GM08714 (cell line): ENCODE results near the gene ACTC1.
"Not testable (repeated sequence)": the region's sequence is repeated elsewhere in the genome, so short reads cannot be mapped to it uniquely, and the experiment has no call there.

Source experiments
- H3K4me3 ChIP-seq: fragments of 200-500 bp; sonication (Bioruptor generic); 2 replicates; pipeline ENCODE4 v1.5.1; 2014; ENCODE audit warnings: mild to moderate bottlenecking, low read length, inconsistent platforms
- ZNF274 ChIP-seq: IDR thresholded peaks from 2 replicates; pipeline ENCODE4 v1.6.1; 2012; ENCODE audit warnings: mild to moderate bottlenecking, low read depth, low read length

Gene ACTC1

DNA sequence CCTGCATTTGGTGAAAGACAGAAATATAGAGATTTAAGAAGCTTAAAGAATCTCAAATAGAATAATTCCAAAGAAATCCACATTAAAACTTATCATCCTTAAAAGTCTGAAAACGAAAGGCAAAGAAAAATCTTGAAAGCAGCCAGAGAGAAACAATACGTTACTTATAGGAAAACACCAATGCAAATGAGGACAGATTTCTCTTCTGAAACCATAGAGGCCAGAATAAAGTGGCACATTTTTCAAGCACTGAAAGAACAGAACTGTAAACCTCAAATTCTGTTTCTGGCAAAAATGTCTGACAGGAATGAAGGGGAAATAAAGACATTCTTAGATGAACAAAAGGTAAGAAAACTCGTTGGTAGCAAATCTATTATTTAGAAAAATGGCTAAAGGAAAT is 13.8 kb upstream of the ACTC1 start:
- no peak for TF ChIP-seq ZNF274
- no peak overlapping the region for H3K4me3 ChIP-seq

DNA sequence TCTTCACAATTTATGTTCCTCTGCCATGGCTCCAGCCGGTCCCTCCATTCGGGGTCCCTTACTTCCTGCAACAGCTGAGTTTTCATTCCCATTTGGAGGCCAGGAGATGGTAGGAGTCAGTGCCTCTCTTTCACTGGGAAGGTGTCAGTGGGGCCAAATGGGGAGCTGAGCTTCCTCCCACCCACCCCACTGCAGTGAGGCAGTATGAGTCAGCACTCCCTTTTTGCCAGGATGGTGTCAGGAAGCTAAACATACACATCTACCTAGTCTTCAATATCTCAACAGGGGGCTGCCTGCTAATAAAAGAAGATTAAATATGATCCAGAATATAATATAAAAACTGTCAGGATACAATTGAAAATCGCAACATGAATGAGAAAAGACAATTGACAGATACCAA is 12.7 kb upstream of the ACTC1 start:
- no peak for TF ChIP-seq ZNF274
- H3K4me3 ChIP-seq, result no peak overlapping the region

DNA sequence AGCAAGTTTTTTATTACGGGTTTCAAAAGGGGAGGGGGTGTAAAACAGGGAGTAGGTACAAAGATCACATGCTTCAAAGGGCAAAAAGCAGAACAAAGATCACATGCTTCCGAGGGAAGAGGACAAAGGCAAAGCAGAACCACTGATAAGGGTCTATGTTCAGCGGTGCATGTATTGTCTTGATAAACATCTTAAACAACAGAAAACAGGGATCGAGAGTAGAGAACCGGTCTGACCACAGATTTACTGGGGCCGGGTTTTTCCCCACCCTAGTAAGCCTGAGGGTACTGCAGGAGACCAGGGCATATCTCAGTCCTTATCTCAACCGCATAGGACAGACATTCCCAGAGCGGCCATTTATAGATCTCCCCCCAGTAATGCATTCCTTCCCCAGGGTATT is 11.9 kb upstream of the ACTC1 start:
- H3K4me3 ChIP-seq, result not testable (repeated sequence)

DNA sequence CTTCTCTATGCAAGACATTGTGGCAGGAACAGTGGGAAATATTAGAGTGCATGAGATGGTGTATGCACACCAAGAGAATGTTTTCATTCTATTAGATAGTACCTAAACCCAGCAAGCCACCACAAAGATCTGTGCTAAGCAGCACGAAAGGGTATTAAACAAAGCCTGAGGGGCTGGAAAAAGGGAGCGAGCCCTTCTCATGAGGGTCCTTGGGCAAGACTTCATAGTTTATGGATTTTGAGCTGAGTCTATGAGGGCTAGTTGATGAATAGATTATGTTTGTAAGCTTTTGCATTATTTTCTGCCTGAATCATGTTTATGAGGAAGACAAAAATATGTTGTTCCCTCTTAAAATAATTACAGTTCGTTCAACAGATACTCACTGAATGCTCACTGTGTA is 9.4 kb upstream of the ACTC1 start:
- no peak for TF ChIP-seq ZNF274
- no peak overlapping the region for H3K4me3 ChIP-seq

DNA sequence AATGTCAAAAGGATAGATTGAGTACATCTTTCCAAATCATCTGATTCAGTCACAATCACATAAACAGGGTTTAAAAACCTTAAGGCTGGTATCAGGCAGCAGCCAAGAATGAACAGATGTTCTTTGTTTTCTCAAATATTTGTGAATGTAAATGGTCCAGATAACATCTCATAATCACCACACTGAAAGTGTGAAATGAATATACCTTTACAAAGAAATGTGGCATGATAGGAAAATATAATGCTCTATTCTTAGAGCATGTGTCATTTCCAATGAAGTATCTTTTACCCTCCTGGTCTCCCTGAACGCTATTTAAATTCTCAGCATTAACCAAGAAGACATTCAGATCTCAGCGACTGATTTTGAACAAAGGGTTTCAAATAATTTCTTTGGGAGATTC is 8.8 kb upstream of the ACTC1 start:
- no peak overlapping the region for H3K4me3 ChIP-seq
- TF ChIP-seq ZNF274, result no peak

DNA sequence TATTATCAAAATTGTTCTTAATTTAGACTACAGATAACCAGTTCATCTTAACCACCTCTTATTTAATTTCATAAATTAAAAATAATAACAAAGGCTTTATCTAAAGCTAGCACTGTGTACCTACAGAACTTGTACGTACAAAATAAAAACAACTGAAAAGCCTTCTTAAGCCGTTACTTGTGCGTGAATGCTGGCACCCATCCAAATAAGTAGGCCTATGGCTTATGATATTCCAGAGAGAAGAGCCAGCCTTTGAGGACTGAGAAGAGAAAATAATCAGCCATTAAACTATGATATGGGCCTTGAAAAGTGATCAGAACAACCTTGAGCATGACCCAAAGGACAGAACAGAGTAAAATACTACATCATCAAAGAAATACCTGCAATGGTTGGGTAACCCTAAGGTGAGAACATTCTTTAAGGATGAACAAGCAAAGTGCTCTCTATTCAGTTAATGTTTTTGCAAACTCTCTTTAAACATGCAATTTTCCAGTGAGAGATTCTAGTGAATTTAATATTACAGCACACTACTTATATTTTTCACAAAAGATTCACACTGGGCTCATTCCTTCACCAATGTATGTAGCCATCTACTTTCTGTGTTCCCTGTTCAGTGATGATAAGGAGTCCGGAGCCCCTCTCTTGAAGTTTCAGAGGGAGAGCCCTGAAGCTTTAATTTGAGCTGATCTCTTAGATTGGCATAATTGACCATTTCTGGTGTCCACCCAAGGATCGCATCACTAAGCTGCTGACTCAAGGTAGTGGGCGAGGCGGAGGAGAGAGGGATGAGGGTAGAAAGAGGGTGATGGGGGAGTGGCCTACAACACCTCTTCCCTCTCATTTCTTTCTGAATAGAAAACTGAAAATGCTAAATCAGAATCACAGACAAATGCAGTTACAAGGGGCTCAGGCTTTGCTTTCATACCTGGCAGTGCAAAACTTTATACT is 7.7 kb upstream of the ACTC1 start:
- H3K4me3 ChIP-seq, result no peak overlapping the region
- TF ChIP-seq ZNF274, result no peak

DNA sequence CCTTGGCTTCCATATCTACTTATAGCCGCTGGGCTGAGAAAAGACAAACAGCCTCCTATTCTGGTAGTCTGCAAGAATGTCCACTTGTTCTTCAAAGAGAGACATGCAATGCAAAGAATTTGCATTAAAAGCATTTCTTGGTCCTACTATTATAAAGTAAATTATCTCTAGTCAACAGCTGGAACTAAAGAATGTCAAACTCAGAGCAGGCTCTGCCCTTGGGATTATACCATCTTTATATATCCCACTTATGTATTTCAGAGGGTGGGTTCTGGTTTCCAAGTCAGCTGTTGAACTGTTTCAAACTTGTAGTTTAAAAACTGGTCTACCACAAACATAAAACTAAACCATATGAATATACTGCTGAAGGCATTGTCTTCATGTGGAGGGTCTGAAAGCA is 7.0 kb upstream of the ACTC1 start:
- H3K4me3 ChIP-seq, result no peak overlapping the region
- TF ChIP-seq ZNF274, result no peak

DNA sequence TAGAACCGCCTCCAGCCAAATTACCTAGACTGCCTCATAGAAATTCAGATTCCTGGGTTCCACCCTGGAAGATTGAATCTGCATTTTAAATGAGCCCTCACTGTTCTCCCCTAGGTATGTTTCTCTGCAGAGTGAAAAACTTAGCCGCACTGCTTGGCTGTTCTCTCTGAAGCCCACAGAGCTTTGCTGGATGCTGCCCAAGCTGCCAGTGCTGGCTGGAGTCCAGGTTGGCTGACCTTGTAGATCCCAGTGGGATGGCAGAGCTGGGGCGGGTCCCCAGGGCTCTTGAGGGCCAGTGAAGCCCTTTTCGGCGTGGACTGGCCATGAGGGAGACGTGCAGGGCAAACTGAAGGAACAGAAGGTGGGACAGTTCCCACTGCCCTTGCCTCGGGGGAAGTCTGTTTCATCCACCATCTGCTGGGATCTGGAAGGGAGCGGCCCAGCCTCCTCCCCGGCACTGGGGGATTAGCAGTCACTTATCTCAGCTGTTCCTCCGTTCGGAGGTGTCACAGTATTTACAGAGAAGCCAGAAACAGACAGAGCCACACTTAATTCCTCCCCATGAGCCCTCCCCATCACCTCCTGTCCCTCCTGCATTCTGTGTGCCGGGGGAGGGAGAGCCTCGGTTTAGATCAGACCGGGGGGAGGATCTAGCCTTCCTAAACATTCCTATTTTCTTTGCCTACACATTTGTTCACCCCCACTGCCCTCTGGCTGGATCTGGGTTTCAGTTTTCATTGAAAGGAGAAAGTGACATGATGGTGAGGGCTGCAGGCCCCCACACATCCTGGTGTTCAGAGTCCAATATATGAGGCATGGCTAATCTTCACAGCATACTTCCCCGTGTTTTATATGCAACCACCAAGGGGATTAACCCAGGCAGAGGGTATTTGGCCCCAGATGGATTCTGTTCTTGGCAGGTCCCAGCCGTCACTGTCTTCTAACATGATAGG is 4.1 kb upstream of the ACTC1 start:
- no peak overlapping the region for H3K4me3 ChIP-seq
- no peak for TF ChIP-seq ZNF274

DNA sequence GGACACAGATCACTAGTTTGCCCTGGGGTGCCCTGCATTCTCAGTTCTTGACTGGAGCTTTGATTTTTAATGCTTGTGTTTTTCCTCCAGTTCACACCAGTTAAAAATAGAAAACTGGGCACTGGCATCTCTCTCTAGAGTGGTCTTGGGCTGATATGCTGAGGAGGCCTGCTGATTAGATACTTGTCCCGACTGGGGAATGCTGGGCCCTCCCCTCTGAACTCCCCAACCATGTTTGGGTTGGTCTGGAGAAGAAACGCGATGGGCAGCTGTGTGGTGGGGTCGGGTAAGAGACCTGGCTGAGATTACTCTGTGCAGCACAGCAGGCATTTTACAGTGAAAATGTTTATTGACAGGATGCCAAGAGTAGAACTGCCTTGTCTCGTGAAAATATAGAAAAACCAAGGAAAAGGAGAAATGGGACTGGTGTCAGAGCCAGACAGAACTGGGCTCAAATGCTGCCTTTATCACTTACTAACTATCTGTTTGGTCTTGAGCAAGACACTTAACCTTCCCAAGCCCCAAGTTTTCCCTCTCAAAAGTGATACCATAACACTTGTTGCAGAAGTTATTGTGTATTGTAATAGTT is 1.6 kb upstream of the ACTC1 start:
- H3K4me3 ChIP-seq, result no peak overlapping the region

DNA sequence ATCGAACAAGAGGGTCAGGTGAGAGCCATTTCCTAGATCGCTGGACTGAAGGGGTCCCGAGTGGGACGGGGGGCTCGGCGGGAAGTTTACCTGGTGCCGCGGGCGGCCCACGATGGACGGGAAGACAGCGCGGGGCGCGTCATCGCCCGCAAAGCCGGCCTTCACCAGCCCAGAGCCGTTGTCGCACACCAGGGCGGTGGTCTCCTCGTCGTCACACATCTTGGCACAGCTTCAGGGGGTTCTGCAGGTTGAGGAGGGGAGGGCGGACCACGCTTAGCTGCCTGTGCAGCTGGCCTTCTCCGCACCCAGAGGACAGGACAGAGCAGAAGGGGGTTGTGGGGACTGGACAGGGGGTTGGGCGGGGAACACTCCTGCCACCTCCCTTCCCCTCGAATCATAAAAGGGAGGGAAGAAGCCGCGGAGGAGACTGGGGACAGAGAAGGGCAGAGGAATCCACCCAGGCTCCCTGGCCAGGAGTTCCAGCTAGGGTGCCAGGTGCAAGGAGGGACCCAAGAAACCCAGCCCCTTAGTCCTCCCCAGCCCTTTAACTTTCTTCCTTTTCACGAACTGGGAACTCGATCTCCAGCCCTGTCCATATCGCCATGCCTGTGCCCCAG is 651 bp downstream of the ACTC1 start:
- H3K4me3 ChIP-seq, result no peak overlapping the region
- TF ChIP-seq ZNF274, result no peak

More for the DNA sequence above, 1.6 kb upstream of the ACTC1 start:
- TF ChIP-seq ZNF274, result no peak

DNA sequence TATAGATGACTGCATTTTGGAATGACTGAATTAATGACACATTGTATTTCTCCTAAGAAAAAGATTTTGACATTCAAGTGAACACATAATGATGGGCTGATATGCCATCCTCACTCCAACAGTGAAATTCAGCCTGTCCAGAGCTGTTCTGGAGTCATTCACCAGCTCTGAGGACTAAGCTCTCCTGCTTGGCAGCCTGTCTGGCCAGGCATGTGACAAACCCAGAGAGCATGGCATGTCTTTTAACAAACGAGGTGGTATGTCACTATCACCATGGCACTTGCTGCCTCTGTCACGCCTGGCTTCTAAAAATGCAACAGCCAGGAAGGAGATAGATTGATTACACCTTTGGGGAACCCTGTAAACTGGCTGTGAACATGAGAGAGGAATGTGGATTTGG is 1.4 kb downstream of the ACTC1 start:
- TF ChIP-seq ZNF274, result no peak

DNA sequence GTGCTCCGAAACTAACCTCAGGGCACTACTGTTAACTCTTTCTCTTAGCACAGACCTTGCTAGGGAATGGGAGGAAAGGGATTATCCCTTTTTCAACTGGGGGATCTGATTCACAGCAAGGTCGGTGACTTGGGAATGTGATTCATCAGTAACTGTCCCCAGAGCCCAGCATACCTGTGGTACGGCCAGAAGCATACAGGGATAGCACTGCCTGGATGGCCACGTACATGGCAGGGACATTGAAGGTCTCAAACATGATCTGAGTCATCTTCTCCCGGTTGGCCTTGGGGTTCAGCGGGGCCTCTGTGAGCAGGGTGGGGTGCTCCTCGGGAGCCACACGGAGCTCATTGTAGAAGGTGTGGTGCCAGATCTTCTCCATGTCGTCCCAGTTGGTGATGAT is 2.3 kb downstream of the ACTC1 start:
- TF ChIP-seq ZNF274, result no peak
- no peak overlapping the region for H3K4me3 ChIP-seq

More for the DNA sequence above, 1.4 kb downstream of the ACTC1 start:
- H3K4me3 ChIP-seq, result no peak overlapping the region

DNA sequence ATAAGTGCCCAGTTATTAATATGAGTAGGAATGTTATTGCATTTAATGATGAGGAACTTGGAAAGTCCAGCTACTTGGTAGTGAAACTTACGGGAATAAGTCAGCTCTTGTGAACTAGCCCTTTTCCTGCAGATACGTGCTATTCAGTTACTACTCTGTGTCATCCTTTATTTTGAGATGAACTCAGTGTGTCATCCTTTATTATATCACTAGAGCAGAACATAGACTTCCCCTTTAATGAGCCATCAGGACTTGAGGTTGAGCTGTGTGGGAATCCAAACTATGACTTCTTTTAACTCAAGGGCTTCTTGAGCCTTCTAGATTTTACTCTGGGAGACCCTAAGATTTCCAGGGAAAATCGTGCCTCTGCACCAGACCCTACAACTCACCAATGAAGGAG is 3.6 kb downstream of the ACTC1 start:
- H3K4me3 ChIP-seq, result no peak overlapping the region
- TF ChIP-seq ZNF274, result no peak

DNA sequence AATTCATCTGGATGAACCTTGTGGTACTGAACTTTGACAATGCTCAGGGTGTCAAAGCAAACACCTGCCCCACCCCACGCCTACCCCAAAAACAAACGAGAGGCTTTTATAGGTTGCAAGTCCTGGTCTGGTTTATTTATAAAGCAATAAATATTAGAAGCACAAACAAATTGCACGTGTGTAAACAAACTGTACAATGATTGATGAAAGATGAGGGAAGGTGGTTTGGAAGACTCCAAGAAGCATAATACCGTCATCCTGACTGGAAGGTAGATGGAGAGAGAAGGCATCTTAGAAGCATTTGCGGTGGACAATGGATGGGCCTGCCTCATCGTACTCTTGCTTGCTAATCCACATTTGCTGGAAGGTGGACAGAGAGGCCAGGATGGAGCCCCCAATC is 5.2 kb downstream of the ACTC1 start:
- TF ChIP-seq ZNF274, result no peak
- H3K4me3 ChIP-seq, result no peak overlapping the region

DNA sequence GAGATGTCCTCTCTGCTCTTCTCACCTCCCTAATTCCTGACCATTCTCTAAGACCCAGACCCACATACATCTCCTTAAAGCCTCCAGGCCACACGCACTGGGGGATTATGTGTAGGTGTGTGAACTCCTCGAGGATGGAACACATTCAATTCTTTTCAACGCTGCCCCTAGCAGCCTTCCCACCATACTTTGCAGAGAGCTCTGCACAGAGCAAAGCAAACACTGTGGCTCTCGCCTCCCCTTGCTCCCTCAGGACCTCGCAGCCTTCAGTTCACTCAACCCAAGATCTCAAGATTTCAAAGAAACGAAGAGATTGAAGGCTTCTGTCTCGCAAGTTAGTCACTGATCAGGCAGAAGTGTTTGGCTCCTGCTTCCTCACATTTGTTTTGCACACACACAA is 6.0 kb downstream of the ACTC1 start:
- no peak overlapping the region for H3K4me3 ChIP-seq
- no peak for TF ChIP-seq ZNF274
